ENCODE data around the gene KIRREL1. TPM values are rescaled to one million over a fixed set of nuclear protein-coding genes. Genes with fewer than 3 reads are reported as not detected.

Gene KIRREL1
- total RNA-seq, 3 donors from 2014 or later, result 3.4 to 29.5 (median 13.5) TPM

GRCh38 chr1:158118713-158119402 lies 125.4 kb downstream of the KIRREL1 start:
- H3K9me3 ChIP-seq, result no peaks in the 10 kb centered on the region
- H3K36me3 ChIP-seq (ENCODE audit: low read depth), result no peaks in the 10 kb centered on the region
- H3K4me1 ChIP-seq (ENCODE audit: low read depth), result no peaks in the 10 kb centered on the region
- intact Hi-C loops (cut with DNase I, micrococcal nuclease), result no loop called here
- no peak overlapping the region for H3K4me3 ChIP-seq
- DNase-seq, result no peak
- TF ChIP-seq, protein P1, sequence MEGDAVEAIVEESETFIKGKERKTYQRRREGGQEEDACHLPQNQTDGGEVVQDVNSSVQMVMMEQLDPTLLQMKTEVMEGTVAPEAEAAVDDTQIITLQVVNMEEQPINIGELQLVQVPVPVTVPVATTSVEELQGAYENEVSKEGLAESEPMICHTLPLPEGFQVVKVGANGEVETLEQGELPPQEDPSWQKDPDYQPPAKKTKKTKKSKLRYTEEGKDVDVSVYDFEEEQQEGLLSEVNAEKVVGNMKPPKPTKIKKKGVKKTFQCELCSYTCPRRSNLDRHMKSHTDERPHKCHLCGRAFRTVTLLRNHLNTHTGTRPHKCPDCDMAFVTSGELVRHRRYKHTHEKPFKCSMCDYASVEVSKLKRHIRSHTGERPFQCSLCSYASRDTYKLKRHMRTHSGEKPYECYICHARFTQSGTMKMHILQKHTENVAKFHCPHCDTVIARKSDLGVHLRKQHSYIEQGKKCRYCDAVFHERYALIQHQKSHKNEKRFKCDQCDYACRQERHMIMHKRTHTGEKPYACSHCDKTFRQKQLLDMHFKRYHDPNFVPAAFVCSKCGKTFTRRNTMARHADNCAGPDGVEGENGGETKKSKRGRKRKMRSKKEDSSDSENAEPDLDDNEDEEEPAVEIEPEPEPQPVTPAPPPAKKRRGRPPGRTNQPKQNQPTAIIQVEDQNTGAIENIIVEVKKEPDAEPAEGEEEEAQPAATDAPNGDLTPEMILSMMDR (IDR thresholded peaks at IDR 0.05), result no peak
- no peak for ATAC-seq

DNA sequence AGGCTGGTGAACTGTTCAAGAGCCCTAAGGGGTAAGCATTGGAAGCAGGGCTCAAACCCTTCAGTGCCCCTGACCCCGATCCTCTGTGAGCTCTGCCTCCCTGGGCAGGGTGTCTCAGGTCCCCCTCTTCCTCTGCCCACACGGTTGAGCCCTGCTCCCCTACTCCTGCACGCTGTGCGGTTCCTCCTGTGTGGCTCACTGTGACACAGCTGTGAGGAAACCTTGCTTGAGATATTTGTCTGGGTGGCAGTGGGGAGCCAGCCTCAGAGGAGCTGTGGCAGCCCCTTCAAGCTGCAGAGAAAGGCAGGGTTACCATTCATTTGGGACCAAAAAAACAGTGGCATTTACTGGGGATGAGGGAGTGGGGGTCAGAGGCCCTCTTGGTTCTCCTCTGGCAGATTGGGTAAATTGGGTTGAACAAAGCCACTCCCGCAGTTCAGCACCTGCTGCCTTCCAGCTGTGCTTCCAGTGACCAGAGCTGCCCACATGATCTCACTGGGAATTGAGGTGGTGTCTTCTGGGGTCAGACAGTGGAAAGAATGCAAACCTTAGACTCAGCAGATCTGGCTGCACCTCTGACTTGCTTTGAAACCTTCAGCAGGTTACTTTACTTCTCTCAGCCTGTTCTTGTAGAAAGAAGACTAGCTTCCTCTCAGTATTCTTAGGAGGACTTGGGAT lies 126.7 kb downstream of the KIRREL1 start:
- H3K36me3 ChIP-seq (ENCODE audit: low read depth), result no peaks in the 10 kb centered on the region
- no peaks in the 10 kb centered on the region for H3K4me1 ChIP-seq (ENCODE audit: low read depth)
- H3K4me3 ChIP-seq, result no peak overlapping the region
- ATAC-seq, result no peak
- DNase-seq, result no peak
- TF ChIP-seq, protein P1 (IDR thresholded peaks at IDR 0.05), result no peak
- intact Hi-C loops (cut with DNase I, micrococcal nuclease), result loop anchor here (5.0 kb wide), 1 partner anchor 153 kb away; no protein-coding TSS in a partner anchor
- H3K9me3 ChIP-seq, result no peaks in the 10 kb centered on the region

- DNase-seq (peak in 2 of 3 donors; percentile 35 to 51), ATAC-seq (peak; percentile 64)
- no peaks in the 10 kb centered on the region for H3K9me3 ChIP-seq
- no peaks in the 10 kb centered on the region for H3K36me3 ChIP-seq (ENCODE audit: low read depth)
- no peaks in the 10 kb centered on the region for H3K4me1 ChIP-seq (ENCODE audit: low read depth)
- TF ChIP-seq, protein P1 (IDR thresholded peaks at IDR 0.05), result peak; percentile 19
- H3K4me3 ChIP-seq, result no peak overlapping the region
- intact Hi-C loops (cut with DNase I, micrococcal nuclease), result loop anchor here (5.0 kb wide), 1 partner anchor 154 kb away; no protein-coding TSS in a partner anchor
These were observed 128.3 kb downstream of the KIRREL1 start for GRCh38 chr1:158121604-158122254.

GRCh38 chr1:158122833-158123388 lies 129.5 kb downstream of the KIRREL1 start:
- ATAC-seq (no peak), DNase-seq (no peak)
- Histone ChIP-seq H3K36me3 (ENCODE audit: low read depth) (no peaks in the 10 kb centered on the region), H3K4me1 (ENCODE audit: low read depth) (no peaks in the 10 kb centered on the region), H3K4me3 (no peak overlapping the region), H3K9me3 (no peaks in the 10 kb centered on the region)
- intact Hi-C loops (cut with DNase I, micrococcal nuclease), result loop anchor here (5.0 kb wide), 1 partner anchor 156 kb away; no protein-coding TSS in a partner anchor
- TF ChIP-seq, protein P1 (IDR thresholded peaks at IDR 0.05), result no peak

- TF ChIP-seq, protein P1 (IDR thresholded peaks at IDR 0.05), result no peak
- H3K9me3 ChIP-seq, result no peaks in the 10 kb centered on the region
- no peak overlapping the region for H3K4me3 ChIP-seq
- DNase-seq (no peak), ATAC-seq (no peak)
- no peaks in the 10 kb centered on the region for H3K4me1 ChIP-seq (ENCODE audit: low read depth)
- H3K36me3 ChIP-seq (ENCODE audit: low read depth), result no peaks in the 10 kb centered on the region
- intact Hi-C loops (cut with DNase I, micrococcal nuclease), result loop anchor here (5.0 kb wide), 1 partner anchor 157 kb away; no protein-coding TSS in a partner anchor
These were observed 130.6 kb downstream of the KIRREL1 start for GRCh38 chr1:158124034-158124433.

All from mucosa of descending colon (tissue), 3 donors.